ENCODE measurements around the gene DLEC1. TPM values are rescaled to one million over a fixed set of nuclear protein-coding genes. Genes with fewer than 3 reads are reported as not detected.

The DLEC1 gene
- total and polyA plus RNA-seq, 2 of the 4 experiments (the other 2 are of a cell fraction), result 0.03 TPM; not detected in 1

GRCh38 chr3:38149708-38150107 lies 110.7 kb downstream of the DLEC1 start:
- Histone ChIP-seq H2BK15ac (ENCODE audit: low read depth, low read length) (no peak overlapping the region), H3K4me1 (ENCODE audit: control insufficient read depth, insufficient read depth, low read length) (no peaks in the 10 kb centered on the region), H3K56ac (ENCODE audit: extremely low read depth, insufficient read depth, low read length) (no peak overlapping the region), H3K4me3 (ENCODE audit: insufficient read depth, low read depth, low read length) (no peak overlapping the region), H3K4me2 (ENCODE audit: low read depth, low read length) (no peak overlapping the region), H3K14ac (replicated peaks; ENCODE audit: low read depth, low read length) (no peak overlapping the region), H3K9ac (ENCODE audit: low read depth, low read length) (no peak overlapping the region), H2AK5ac (ENCODE audit: low read depth, low read length) (no peak overlapping the region), H4K91ac (ENCODE audit: insufficient read depth, low read depth, low read length) (no peak overlapping the region), H4K5ac (ENCODE audit: low read depth, low read length) (no peak overlapping the region), H3K27me3 (ENCODE audit: control insufficient read depth, insufficient read depth, low read length) (no peaks in the 10 kb centered on the region), H2AFZ (replicated peaks; ENCODE audit: low read length, poor library complexity) (no peak overlapping the region), H2BK5ac (ENCODE audit: low read depth, low read length, poor library complexity, severe bottlenecking) (no peak overlapping the region), H3K18ac (ENCODE audit: low read depth, low read length) (no peak overlapping the region), H3K23ac (ENCODE audit: low read depth, low read length) (no peak overlapping the region), H3K9me3 (ENCODE audit: control insufficient read depth, insufficient read depth, low read length) (peaks cover 3% of the 10 kb centered on the region; the same call in 1 of the 2 replicates), H3K9me1 (ENCODE audit: insufficient read depth, low read length) (no peaks in the 10 kb centered on the region), H4K8ac (ENCODE audit: low read depth in 2 of 2, low read length in 2 of 2) (no peak overlapping the region), H2BK120ac (ENCODE audit: low read depth, low read length) (no peak overlapping the region), H3K4ac (ENCODE audit: low read depth, low read length) (no peak overlapping the region), H2AK9ac (replicated peaks; ENCODE audit: low read depth, low read length, poor library complexity) (no peak overlapping the region), H3K36me3 (ENCODE audit: control insufficient read depth, insufficient read depth, low read length) (no peaks in the 10 kb centered on the region), H2BK20ac (ENCODE audit: low read depth, low read length) (no peak overlapping the region), H3K27ac (ENCODE audit: insufficient read depth, low read length) (no peak overlapping the region), H4K20me1 (ENCODE audit: insufficient read depth, low read length) (no peaks in the 10 kb centered on the region), H3K79me1 (ENCODE audit: low read depth in 1 of 2, low read length in 2 of 2) (no peaks in the 10 kb centered on the region)
- DNase-seq (no peak), ATAC-seq (ENCODE audit: low read depth) (no peak)
- dilution Hi-C loops (cut with HindIII; ENCODE audit: low sequenced_read_pairs, unreplicated experiment), result no loop called here
- TF ChIP-seq MAFK (IDR thresholded peaks at IDR 0.05; ENCODE audit: low read depth, low read length), result no peak
- TF ChIP-seq MXI1 (IDR thresholded peaks at IDR 0.05; ENCODE audit: borderline replicate concordance, low read depth, low read length), result no peak
- TF ChIP-seq POLR2A (IDR thresholded peaks at IDR 0.05; ENCODE audit: low read depth, low read length), result no peak
- no peak for TF ChIP-seq USF2 (IDR thresholded peaks at IDR 0.05; ENCODE audit: low read depth, low read length)
- no peak for TF ChIP-seq RCOR1 (IDR thresholded peaks at IDR 0.05; ENCODE audit: insufficient replicate concordance, low read length)
- TF ChIP-seq MAZ (IDR thresholded peaks at IDR 0.05; ENCODE audit: borderline replicate concordance, low read depth, low read length), result no peak
- no peak for TF ChIP-seq CHD1 (IDR thresholded peaks at IDR 0.05; ENCODE audit: low read depth, low read length)
- no peak for TF ChIP-seq CTCF (conservative IDR thresholded peaks at IDR 0.05; ENCODE audit: low read depth, low read length)
- TF ChIP-seq ELK1 (IDR thresholded peaks at IDR 0.05; ENCODE audit: borderline replicate concordance, low read depth, low read length), result no peak
- TF ChIP-seq NFE2L2 (IDR thresholded peaks at IDR 0.05; ENCODE audit: low read depth, low read length), result no peak
- TF ChIP-seq BHLHE40 (IDR thresholded peaks at IDR 0.05; ENCODE audit: low read depth, low read length), result no peak
- TF ChIP-seq SMC3 (IDR thresholded peaks at IDR 0.05; ENCODE audit: low read depth, low read length), result no peak
- TF ChIP-seq RAD21 (IDR thresholded peaks at IDR 0.05; ENCODE audit: low read length), result no peak
- no peak for TF ChIP-seq CEBPB (IDR thresholded peaks at IDR 0.05; ENCODE audit: low read depth, low read length)
- no peak for TF ChIP-seq FOS (IDR thresholded peaks at IDR 0.05; ENCODE audit: low read depth, low read length)
- TF ChIP-seq RFX5 (IDR thresholded peaks at IDR 0.05; ENCODE audit: low read depth, low read length), result no peak
- intact Hi-C loops (cut with micrococcal nuclease), result no loop called here
- in situ Hi-C loops (cut with MboI; ENCODE audit: low sequenced_read_pairs), result no loop called here
- WGBS, 2 experiments (ENCODE audit: extremely low coverage in 2 of 2, insufficient read length in 1 of 2), result 50% methylated on average over 1 of the region's 3 CpGs; no CpG with 5 or more reads in 1 of the 2 experiments
- POLR2A ChIA-PET (ENCODE audit: unreplicated experiment), result no interaction called here
- no TSS peak for BruUV-seq (replicated peaks)
- CTCF ChIA-PET, result no interaction called here
